HEK293T (cell line): Measurements from ENCODE around the gene NAPA.

Experiments used
- CTCF ChIA-PET: fragments of 350-600 bp; formaldehyde crosslinking; extraction: SDS; loops from one replicate; lab custom pipeline; 2021; ENCODE audit warnings: antibody characterized with exemption, inconsistent platforms; lab: Yijun Ruan, JAX
- POLR2A ChIA-PET: fragments of 350-600 bp; formaldehyde crosslinking; extraction: SDS; loops from one replicate; lab custom pipeline; 2020; ENCODE audit warnings: antibody characterized with exemption, inconsistent platforms; lab: Yijun Ruan, JAX
- DNase-seq: peaks from one replicate; pipeline ENCODE4 v3.0.0; 2012; ENCODE audit warnings: mixed read lengths; ENCODE audit errors: extremely low spot score
- ARNT ChIP-seq: fragments of 450-650 bp; IDR thresholded peaks from 2 replicates; pipeline ENCODE4 v1.6.1; 2017; ENCODE audit warnings: mild to moderate bottlenecking
- BHLHE40 ChIP-seq: fragments of 450-650 bp; IDR thresholded peaks from 2 replicates; pipeline ENCODE4 v1.6.1; 2016; ENCODE audit warnings: mild to moderate bottlenecking, moderate library complexity, borderline replicate concordance
- CTBP1 ChIP-seq: fragments of 450-650 bp; IDR thresholded peaks from 2 replicates; pipeline ENCODE4 v1.6.1; 2016; ENCODE audit warnings: borderline replicate concordance
- ELF4 ChIP-seq: fragments of 450-650 bp; IDR thresholded peaks from 2 replicates; pipeline ENCODE4 v1.6.1; 2017; ENCODE audit warnings: antibody characterized with exemption
- FOXA1 ChIP-seq: fragments of 450-650 bp; IDR thresholded peaks from 2 replicates; pipeline ENCODE4 v1.6.1; 2016; ENCODE audit warnings: mild to moderate bottlenecking
- FOXK2 ChIP-seq: fragments of 450-650 bp; IDR thresholded peaks from 2 replicates; pipeline ENCODE4 v1.6.1; 2016; ENCODE audit warnings: mild to moderate bottlenecking
- FOXM1 ChIP-seq: fragments of 450-650 bp; IDR thresholded peaks from 2 replicates; pipeline ENCODE4 v1.6.1; 2017; ENCODE audit warnings: mild to moderate bottlenecking, borderline replicate concordance
- HDGF ChIP-seq: fragments of 450-650 bp; IDR thresholded peaks from 2 replicates; pipeline ENCODE4 v1.6.1; 2017; ENCODE audit warnings: antibody characterized with exemption, borderline replicate concordance
- L3MBTL2 ChIP-seq: fragments of 450-650 bp; conservative IDR thresholded peaks from 2 replicates; pipeline ENCODE4 v1.6.1; 2016; ENCODE audit warnings: mild to moderate bottlenecking
- LEF1 ChIP-seq: fragments of 450-650 bp; IDR thresholded peaks from 2 replicates; pipeline ENCODE4 v1.6.1; 2017; ENCODE audit warnings: mild to moderate bottlenecking, borderline replicate concordance
- NFRKB ChIP-seq: fragments of 450-650 bp; IDR thresholded peaks from 2 replicates; pipeline ENCODE4 v1.6.1; 2016; ENCODE audit warnings: mild to moderate bottlenecking, moderate library complexity
- PKNOX1 ChIP-seq: fragments of 450-650 bp; IDR thresholded peaks from 2 replicates; pipeline ENCODE4 v1.6.1; 2016
- SP1 ChIP-seq: fragments of 450-650 bp; IDR thresholded peaks from 2 replicates; pipeline ENCODE4 v1.6.1; 2017
- SUZ12 ChIP-seq: fragments of 450-650 bp; IDR thresholded peaks from 2 replicates; pipeline ENCODE4 v1.6.1; 2016; ENCODE audit warnings: mild to moderate bottlenecking
- TARDBP ChIP-seq: fragments of 450-650 bp; IDR thresholded peaks from 2 replicates; pipeline ENCODE4 v1.6.1; 2016
- ZNF384 ChIP-seq: fragments of 450-650 bp; IDR thresholded peaks from 2 replicates; pipeline ENCODE4 v1.6.1; 2016

The NAPA gene

DNA sequence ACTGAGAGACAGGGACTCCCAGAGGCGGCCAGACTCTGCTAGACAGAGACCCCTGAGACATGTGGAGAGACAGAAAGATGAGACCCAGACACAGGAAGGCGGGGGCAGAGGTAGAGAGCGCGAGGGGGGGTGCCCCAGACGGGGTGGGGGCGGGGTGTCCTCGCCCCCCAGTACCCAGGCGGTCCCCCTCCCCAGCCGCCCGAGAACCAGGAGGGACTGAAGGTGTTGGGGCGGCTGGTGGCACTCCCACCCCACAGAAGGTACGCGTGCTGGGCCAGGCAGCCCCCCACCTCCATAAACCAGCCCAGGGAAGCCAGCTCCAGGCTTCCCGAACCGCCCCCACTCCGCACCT lies 43.5 kb downstream of the NAPA start:
- DNase-seq: no peak
- TF ChIP-seq NFRKB: no peak
- TF ChIP-seq FOXA1: no peak
- no peak for TF ChIP-seq CTBP1
- TF ChIP-seq SP1: no peak
- TF ChIP-seq ELF4: no peak
- TF ChIP-seq FOXK2: no peak
- TF ChIP-seq ARNT: no peak
- no peak for TF ChIP-seq BHLHE40
- no peak for TF ChIP-seq TARDBP
- TF ChIP-seq HDGF: no peak
- no peak for TF ChIP-seq PKNOX1
- no peak for TF ChIP-seq SUZ12
- POLR2A ChIA-PET: interaction anchor here (1.6 kb wide), 1 partner anchor 12 kb away, joined by 4 read pairs; the partner anchor contains the start of gene KPTN
- CTCF ChIA-PET: no interaction called here

GRCh38 chr19:47470447-47471195 lies 44.2 kb downstream of the NAPA start:
- ChIA-PET POLR2A (interaction anchor here (1.6 kb wide), 1 partner anchor 13 kb away, joined by 4 read pairs; the partner anchor contains the start of gene KPTN), CTCF (no interaction called here)
- DNase-seq: no peak
- TF ChIP-seq HDGF (no peak), BHLHE40 (no peak), NFRKB (no peak), CTBP1 (no peak), ZNF384 (no peak), FOXA1 (no peak), ARNT (no peak)

DNA sequence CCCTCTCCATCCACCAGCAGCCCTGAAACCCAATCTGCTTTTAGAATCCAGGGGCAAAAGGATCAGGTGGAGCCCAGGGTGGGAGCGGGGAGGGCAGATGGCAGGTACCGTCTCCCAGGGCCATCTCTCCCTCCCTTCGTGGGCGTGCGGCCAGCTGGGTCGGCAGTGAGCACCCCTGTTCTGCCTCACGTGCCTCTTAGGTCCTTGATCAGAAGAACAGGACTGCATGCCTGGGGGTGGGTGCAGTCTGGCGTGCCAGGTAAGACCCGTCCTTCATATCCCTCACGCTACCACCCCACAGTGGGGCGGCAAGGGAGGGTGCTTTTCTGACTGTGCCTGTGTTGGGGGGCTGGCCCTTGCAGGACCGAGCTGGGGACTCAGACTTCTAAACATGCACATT lies 45.1 kb downstream of the NAPA start:
- DNase-seq: no peak

DNA sequence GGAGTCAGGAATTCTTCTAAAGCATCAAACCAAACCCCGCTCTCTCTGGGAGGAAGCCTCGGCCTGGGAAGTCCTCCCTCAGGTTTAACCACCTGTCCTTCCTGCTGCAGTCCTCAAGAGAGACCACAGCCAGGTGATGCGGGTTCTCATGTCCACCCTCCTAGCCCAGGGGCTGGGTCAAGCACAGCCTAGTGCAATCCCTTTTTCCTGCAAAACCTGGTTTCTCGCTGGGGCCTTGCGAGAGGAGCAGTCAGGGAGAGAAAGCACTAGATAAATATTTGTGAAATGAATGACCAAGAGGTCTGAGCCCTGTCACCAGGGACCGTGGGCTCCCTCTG lies 45.5 kb downstream of the NAPA start:
- CTCF ChIA-PET: no interaction called here
- DNase-seq: no peak
- POLR2A ChIA-PET: interaction anchor here (1.2 kb wide), 1 partner anchor 14 kb away, joined by 4 read pairs; the partner anchor contains the start of gene KPTN
- TF ChIP-seq FOXA1: no peak
- TF ChIP-seq ELF4: no peak
- TF ChIP-seq FOXM1: no peak

More for the DNA sequence above, 45.1 kb downstream of the NAPA start:
- CTCF ChIA-PET: no interaction called here
- TF ChIP-seq BHLHE40 (no peak), L3MBTL2 (no peak), FOXM1 (no peak), LEF1 (no peak), FOXA1 (no peak), HDGF (no peak)
- POLR2A ChIA-PET: no interaction called here

DNA sequence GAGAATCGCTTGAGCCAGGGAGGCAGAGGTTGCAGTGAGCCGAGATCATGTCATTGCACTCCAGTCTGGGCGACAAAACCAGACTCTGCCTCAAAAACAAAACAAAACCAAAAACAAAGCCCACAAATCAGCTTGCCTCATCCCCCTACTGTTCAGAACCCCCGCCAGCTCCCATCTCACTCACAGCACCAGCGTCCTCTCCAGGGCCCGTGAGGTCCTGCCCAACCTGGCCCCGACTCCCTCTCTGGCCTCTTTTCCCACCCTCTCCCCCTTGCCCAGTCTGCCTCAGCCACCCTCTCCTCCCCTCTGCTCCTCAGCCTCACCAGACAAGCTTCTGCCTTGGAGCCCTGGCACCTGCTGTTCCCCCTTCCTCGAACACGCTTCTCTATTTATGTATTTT lies 46.9 kb downstream of the NAPA start:
- no peak for DNase-seq
- CTCF ChIA-PET: no interaction called here
- POLR2A ChIA-PET: no interaction called here
- TF ChIP-seq FOXM1 (no peak), ARNT (no peak), FOXA1 (no peak), ZNF384 (no peak), CTBP1 (no peak), TARDBP (no peak), PKNOX1 (no peak), LEF1 (no peak), L3MBTL2 (no peak), FOXK2 (no peak), SP1 (no peak), HDGF (no peak), BHLHE40 (no peak)

GRCh38 chr19:47465957-47466356 lies 48.9 kb downstream of the NAPA start:
- ChIA-PET CTCF (no interaction called here), POLR2A (no interaction called here)
- no peak for DNase-seq
- no peak for TF ChIP-seq ELF4

- no peak for TF ChIP-seq CTBP1
- TF ChIP-seq L3MBTL2: no peak
- ChIA-PET CTCF (no interaction called here), POLR2A (no interaction called here)
- no peak for DNase-seq
Measured at GRCh38 chr19:47464675-47465419, 50.0 kb downstream of the NAPA start.

DNA sequence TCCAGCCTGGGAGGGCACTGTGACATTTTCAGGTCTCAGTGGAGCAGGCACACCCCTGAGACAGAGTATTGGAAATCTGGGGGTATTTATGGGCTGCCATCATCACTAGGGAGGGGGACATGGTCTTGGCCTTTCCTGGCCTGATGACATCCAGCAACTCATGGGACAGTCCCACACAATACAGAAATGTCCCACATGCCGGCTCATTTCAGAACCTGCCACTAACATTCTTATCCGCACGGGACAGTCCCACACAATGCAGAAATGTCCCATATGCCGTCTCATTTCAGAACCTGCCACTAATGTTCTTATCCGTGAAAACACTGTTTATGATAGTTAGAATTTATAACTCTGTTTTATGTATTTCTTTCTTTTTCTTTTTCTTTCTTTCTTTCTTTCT lies 53.0 kb downstream of the NAPA start:
- CTCF ChIA-PET: no interaction called here
- no peak for DNase-seq
- TF ChIP-seq TARDBP (no peak), LEF1 (no peak), ARNT (no peak), HDGF (no peak)
- POLR2A ChIA-PET: no interaction called here
